Measurements from ENCODE around the gene LRP1. TPM values are rescaled to one million over a fixed set of nuclear protein-coding genes. Genes with fewer than 3 reads are reported as not detected.

The LRP1 gene
- total RNA-seq, 4 donors from 2014 or later, result 185 to 292 (median 216) TPM

DNA sequence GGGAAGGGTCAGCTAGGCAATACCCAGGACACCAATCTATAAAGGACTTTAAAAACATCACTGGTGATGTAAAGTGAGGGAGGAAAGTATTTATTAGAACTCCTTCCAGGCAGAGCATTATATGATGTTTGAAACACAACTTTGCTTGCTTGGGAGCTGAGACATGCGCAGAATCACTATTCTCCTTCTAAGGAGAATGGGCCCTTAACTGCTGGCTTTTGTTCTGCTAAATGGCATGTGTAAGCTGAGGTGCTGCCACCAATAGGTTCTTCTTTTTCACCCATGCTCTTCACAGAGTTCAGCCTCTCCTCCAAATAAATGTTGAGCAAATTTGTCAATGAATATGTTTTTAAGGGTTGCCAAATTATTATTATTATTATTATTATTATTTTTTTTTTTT, 118.8 kb downstream of the LRP1 start:
- no peaks in the 10 kb centered on the region for H3K9me3 ChIP-seq
- peaks cover 0 to 22% (median 17%) of the 10 kb centered on the region in 3 donors for H3K4me1 ChIP-seq
- WGBS, 2 donors (ENCODE audit: low coverage in 1 of 2), result 83 to 89% methylated on average over 1 of the region's 1 CpG
- TF ChIP-seq POLR2AphosphoS5 (IDR thresholded peaks at IDR 0.05), result no peak
- no peak for TF ChIP-seq EP300 (IDR thresholded peaks at IDR 0.05)
- TF ChIP-seq, protein P1, sequence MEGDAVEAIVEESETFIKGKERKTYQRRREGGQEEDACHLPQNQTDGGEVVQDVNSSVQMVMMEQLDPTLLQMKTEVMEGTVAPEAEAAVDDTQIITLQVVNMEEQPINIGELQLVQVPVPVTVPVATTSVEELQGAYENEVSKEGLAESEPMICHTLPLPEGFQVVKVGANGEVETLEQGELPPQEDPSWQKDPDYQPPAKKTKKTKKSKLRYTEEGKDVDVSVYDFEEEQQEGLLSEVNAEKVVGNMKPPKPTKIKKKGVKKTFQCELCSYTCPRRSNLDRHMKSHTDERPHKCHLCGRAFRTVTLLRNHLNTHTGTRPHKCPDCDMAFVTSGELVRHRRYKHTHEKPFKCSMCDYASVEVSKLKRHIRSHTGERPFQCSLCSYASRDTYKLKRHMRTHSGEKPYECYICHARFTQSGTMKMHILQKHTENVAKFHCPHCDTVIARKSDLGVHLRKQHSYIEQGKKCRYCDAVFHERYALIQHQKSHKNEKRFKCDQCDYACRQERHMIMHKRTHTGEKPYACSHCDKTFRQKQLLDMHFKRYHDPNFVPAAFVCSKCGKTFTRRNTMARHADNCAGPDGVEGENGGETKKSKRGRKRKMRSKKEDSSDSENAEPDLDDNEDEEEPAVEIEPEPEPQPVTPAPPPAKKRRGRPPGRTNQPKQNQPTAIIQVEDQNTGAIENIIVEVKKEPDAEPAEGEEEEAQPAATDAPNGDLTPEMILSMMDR (IDR thresholded peaks at IDR 0.05), result no peak
- no peak for TF ChIP-seq POLR2A (IDR thresholded peaks at IDR 0.05)
- no peak overlapping the region for H3K4me3 ChIP-seq
- peaks cover 68% of the 10 kb centered on the region for H3K27me3 ChIP-seq
- H3K27ac ChIP-seq, result no peak overlapping the region
- ATAC-seq, result no peak
- H3K36me3 ChIP-seq, result no peaks in the 10 kb centered on the region

DNA sequence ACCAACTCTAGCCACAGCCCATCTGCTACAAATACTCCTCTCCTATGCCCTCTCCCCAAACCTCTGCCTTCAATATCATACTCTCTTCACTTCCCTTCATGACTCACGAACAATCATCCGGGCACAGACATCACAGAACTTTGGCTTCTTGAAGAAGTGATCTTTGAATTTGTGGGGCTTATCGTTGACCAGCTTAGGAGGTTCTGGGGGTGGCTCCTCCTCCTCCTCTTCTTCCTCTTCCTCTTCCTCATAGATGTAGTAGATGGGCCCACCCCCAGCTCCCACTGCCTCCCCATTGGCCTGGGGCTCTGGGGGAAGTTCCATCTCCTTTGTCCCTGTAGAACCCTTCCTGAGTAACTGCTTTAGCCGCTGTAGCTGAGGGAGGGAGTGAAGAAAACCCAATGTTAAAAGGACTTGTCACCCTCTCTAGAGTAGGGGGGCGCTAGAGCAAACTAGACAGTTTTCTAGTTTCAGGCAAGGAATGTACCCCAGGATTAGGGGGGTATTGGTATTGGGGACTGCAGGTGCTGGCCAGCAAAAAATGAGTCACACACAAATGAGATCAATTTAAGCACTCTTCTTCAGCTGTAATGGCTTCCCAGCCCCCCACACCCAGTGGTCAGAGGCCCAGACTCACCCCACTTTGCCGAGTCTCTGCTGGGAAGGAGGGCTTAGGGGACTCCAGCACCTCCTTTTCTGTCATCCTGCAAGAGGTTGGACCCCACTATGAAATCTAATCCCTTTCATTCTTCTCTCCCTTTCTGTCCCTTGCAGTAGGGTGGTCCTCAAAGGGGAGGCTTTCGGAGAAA, 120.9 kb downstream of the LRP1 start:
- Histone ChIP-seq H3K27me3 (peaks cover 47% of the 10 kb centered on the region), H3K4me3 (no peak overlapping the region), H3K27ac (no peak overlapping the region), H3K4me1 (peaks cover 0 to under 1% (median 0%) of the 10 kb centered on the region in 3 donors), H3K36me3 (peaks cover 0 to 2% of the 10 kb centered on the region in 2 donors), H3K9me3 (no peaks in the 10 kb centered on the region)
- TF ChIP-seq EP300 (IDR thresholded peaks at IDR 0.05) (no peak), POLR2A (IDR thresholded peaks at IDR 0.05) (no peak), POLR2AphosphoS5 (IDR thresholded peaks at IDR 0.05) (no peak)
- TF ChIP-seq, protein P1 (IDR thresholded peaks at IDR 0.05), result no peak
- 70 to 87% methylated on average over 5 to 6 of the region's 7 CpGs for WGBS, 2 donors (ENCODE audit: low coverage in 1 of 2)
- no peak for ATAC-seq

DNA sequence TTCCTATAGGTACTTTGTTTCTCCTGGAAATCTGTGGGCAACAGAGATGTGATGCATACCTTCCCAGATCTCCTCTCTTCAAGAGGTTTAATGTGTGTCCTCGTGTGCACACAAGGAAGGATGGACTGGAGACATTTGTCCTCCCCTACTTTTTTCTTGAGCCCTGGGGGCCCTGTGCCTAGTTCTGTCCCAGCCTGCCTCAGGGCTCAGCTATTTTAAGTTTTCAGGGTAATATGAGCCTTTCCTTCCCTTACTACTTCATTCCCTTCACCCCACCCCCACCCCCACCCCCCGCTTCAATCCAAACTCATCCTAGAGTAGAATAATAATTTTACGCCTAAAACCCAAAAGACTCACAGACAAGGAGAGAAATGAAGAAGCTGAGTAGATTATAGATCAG, 122.3 kb downstream of the LRP1 start:
- WGBS, 2 donors (ENCODE audit: low coverage in 1 of 2), result 50% methylated on average over 1 of the region's 3 CpGs
- H3K27ac ChIP-seq, result no peak overlapping the region
- H3K9me3 ChIP-seq, result no peaks in the 10 kb centered on the region
- no peaks in the 10 kb centered on the region for H3K4me1 ChIP-seq
- H3K4me3 ChIP-seq, result no peak overlapping the region
- peaks cover 0 to 16% of the 10 kb centered on the region in 2 donors for H3K36me3 ChIP-seq
- H3K27me3 ChIP-seq, result peaks cover 34% of the 10 kb centered on the region
- ATAC-seq, result no peak
- TF ChIP-seq POLR2A (IDR thresholded peaks at IDR 0.05) (no peak), POLR2AphosphoS5 (IDR thresholded peaks at IDR 0.05) (no peak), EP300 (IDR thresholded peaks at IDR 0.05) (no peak)
- TF ChIP-seq, protein P1 (IDR thresholded peaks at IDR 0.05), result no peak

DNA sequence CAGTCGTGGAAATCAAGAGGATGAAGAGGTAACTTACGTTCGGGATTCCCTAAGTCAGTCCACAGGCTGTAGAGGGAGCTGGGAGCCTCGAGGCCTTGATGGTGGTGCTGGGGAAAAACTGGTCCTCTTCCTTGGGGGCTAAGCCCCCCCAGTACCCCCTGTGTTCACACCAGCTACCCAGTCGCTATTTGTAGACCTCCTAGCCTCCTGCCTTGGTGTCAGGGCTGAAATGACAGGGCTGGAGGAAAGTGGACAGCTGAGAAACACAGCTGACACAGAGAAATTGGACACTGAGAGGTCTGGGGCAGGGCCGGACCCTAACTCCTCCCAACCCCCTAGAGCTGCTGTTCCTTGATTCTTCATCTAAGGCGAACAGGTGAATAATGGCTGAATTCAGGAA, 122.7 kb downstream of the LRP1 start, which contains the start of gene STAC3:
Gene STAC3, minus strand, starts transcription at position 232 of the 400 bp plus-strand sequence. CDS start 1,551 bp downstream, outside the sequence.
- no peak for ATAC-seq
- WGBS, 2 donors (ENCODE audit: low coverage in 1 of 2), result 26 to 64% methylated on average over 4 to 6 of the region's 7 CpGs
- Histone ChIP-seq H3K36me3 (peaks cover 0 to 20% of the 10 kb centered on the region in 2 donors), H3K4me3 (no peak within 1 kb of the TSS), H3K4me1 (no peaks in the 10 kb centered on the region), H3K27me3 (peaks cover 31% of the 10 kb centered on the region), H3K27ac (no peak within 1 kb of the TSS), H3K9me3 (no peaks in the 10 kb centered on the region)
- TF ChIP-seq POLR2AphosphoS5 (IDR thresholded peaks at IDR 0.05) (no peak), EP300 (IDR thresholded peaks at IDR 0.05) (no peak), POLR2A (IDR thresholded peaks at IDR 0.05) (no peak)
- TF ChIP-seq, protein P1 (IDR thresholded peaks at IDR 0.05), result no peak

All from gastroesophageal sphincter (tissue), 4 donors.